Left hindlimb (tissue), 1 donor: ENCODE measurements around the gene TRIM38.
"Not testable (repeated sequence)": the region's sequence is repeated elsewhere in the genome, so short reads cannot be mapped to it uniquely, and the experiment has no call there.

Experiments
- DNase-seq: peaks from one replicate; pipeline ENCODE4 v3.0.0-alpha.2; 2018

The TRIM38 gene

DNA sequence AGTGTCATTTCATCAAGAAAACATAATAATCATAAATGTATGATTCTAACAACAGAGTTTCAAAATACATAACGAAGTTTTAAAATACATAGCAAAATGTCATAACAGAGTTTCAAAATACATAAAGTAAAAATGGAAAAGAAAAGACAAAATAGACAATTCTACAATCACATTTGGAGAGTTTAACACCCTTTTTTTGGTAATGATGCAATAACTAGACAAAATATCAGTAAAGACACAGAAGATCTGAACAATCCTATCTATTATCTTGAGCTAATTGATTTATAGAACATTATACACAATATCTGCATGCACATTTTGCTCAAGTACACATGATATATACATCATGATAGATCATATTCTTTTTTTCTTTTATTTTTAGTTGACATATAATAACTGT, 18.7 kb upstream of the TRIM38 start:
- DNase-seq: no peak

DNA sequence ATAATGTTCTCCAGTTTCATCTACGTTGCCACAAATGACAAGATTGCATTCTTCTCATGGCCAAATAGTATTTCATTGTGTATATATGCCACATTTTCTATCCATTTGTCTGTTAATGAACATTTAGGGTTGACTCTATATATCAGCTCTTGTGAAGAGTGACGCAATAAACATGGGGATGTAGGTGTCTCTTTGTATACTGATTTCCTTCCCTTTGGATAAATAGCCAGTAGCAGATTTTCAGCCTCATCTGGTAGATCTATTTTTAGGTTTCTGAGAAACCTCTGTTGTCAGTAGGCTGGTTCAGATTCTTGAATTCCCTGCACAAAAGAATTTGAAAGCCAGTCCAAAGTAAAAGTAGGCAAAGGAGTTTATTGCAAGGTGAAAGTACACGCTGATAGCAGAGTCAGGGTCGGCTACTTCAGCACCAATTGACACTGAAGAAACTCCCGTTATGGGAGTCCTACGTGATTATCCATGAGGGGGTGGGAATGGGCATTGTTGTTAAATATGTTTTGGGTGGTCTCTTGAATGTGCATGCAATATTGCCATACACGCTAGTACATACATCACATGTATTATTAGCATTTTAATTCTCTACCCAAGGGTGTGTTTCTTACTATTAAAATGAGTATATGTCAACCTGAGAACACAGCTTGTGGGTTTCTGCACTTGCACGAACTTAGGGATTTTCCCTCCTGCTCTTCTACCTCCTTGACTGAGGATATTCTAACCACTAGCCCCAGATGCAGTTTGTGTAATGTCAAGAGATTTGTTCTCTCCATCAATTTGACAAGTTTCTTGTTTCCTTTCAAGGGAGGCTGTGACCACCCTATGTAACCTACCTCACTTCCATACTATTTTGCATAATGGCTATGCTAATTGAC, 17.7 kb upstream of the TRIM38 start:
- DNase-seq: no peak

DNA sequence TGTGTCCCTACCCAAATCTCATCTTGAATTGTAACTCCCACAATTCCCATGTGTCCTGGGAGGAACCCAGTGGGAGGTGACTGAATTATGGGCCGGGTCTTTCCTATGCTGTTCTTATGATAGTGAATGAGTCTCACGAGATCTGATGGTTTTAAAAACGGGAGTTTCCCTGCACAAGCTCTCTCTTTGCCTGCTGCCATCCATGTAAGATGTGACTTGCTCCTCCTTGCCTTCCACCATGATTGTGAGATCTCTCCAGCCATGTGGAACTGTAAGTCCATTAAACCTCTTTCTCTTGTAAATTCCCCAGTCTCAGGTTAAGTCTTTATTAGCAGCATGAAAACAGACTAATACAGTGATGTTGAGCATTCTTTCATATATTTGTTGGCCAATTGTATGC, 16.9 kb upstream of the TRIM38 start:
- DNase-seq: not testable (repeated sequence)

DNA sequence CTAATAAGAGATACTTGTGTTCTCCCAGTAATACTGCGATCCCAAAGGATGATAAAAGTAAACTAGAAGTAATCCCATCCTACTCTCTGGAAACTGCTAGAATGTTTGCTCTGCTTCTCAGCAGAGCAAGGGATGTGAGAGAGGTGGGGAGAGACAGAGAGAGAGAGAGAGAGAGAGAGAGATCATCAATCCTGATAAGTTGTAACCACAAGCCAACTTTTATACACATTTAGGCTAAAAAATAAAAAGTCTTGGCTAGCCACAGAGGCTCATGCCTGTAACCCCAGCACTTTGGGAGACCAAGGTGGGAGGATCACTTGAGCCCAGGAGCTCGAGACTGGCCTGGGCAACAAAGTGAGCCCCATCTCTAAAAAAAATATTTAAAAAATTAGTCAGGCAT, 16.0 kb upstream of the TRIM38 start:
- DNase-seq: no peak

DNA sequence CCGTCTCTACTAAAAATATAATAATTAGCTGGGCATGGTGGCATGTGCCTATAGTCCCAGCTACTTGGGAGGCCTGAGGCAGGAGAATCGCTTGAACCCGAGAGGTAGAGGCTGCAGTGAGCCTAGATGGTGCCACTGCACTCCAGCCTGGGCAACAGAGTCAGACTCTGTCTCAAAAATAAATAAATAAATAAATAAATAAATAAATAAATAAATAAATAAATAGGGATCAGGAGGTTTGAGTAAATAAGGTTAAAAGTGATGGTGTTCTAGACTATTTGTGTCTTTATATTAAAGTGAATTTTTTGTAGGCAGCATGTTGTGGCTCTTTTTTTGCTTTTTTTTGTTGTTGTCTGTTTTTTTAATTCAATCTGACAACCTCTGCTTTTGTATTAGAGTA, 15.1 kb upstream of the TRIM38 start:
- not testable (repeated sequence) for DNase-seq

DNA sequence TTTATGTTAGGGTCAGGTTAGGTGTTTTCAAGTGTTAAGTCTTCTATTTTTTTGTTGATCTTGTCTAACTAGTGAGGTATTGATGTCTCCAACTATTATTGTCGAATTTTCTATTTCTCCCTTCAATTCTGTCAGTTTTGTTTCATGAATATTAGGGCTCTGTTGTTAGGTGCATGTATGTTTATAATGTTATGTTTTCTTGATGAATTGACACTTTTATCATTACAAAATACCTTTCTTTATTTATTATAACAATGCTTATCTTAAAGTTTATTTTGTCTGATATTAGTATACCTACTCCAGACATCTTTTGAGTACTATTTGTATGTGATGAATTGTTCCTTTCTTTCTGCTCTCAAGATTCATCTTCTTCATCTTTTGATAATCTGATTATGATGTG, 12.9 kb upstream of the TRIM38 start:
- DNase-seq: no peak

DNA sequence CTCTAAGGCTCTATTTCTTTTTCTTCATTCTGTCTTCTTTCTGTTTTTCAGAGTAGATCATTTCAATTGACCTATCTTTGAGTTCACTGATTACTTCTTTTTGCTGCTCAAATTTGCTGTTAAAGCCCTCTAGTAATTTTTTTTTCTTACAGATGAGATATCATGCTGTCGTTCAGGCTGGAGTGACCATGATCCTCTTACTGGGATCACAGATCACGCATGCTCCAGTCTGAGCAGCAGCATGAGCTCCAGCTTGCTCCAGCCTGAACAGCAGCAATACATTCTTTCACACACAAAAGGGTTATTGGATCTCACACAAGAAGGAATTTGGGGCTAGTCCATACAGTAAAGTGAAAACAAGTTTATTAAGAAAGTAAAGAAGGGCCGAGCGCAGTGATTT, 12.3 kb upstream of the TRIM38 start:
- DNase-seq: no peak

DNA sequence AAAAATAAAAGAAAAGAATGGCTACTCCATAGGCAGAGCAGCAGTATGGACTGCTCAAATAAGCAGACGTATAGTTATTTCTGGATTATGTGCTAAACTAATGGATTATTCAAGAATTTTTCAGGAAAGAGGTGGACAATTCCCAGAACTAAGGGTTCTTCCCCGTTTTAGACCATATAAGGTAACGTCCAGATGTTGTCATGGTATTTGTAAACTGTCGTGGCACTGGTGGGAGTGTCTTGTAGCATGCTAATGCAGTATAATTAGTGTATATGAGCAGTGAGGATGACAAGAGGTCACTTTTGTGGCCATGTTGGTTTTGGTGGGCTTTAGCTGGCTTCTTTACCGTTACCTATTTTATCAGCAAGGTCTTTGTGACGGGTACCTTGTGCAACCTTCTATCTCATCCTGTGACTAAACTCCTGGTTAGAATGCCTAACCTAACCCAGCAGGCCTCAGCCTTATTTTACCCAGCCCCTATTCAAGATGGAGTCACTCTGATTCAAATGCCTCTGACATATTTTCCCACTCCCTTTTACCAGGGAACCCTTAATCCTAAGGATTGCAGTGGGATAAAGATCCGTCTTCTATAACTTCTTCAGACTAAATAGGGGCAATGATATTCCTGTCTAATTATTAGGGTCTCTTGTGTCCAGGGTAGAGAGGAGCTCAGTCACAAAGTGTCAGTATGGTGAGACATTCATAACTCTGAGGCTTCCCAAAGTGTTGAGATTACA, 11.1 kb upstream of the TRIM38 start:
- DNase-seq: no peak

DNA sequence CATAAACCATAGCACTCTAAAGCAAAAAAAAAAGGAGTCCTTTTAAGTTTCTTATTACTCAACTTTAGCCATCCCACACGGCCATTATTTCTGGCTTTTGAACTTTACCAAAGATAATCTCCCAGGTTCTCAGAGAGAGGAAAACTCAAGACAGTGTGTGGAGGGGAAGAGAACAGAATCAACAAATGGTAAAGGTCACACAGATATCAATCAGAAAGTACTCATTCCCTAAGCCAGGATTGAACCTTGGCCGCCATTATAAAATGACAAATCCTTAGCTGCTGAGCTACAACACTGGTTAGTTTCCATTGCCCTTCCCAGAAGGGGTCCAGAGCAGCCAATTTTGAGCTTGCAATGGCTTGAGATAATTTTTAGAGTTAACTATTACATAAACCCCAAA, 10.1 kb upstream of the TRIM38 start:
- DNase-seq: no peak

DNA sequence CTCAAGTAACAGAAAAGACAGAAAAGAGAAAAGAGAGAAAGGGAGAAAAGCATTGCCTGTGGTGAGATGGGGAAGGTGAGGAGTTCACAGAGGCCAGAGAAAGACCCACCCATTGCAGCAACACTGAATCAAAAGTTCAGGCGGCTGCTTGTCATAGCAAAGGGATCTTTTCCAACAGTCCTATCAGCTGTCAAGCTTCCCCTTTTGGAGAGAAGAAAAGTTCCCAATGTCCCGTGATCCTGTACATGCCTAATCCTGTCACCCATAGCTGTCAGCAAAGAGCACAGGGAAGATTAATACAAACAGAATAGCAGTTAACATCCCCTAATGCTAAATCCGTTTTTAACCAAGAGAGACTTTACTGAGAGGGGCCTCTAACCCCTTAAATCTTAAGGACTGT, 8.9 kb upstream of the TRIM38 start:
- no peak for DNase-seq

DNA sequence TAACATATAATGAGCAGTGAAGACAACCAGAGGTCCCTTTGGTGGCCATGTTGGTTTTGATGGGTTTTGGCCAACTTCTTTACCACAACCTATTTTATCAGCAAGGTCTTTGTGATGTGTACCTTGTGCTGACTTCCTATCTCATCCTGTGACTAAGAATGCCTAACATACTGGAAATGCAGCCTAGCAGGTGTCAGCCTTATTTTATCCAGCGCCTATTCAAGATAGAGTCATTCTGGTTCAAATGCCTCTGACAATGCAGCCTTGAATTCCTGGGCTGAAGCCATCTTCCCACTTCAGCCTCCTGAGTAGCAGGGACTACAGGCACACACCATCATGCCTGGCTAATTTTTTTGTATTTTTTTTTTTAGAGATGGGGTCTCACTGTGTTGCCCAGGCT, 7.8 kb upstream of the TRIM38 start:
- DNase-seq: no peak

DNA sequence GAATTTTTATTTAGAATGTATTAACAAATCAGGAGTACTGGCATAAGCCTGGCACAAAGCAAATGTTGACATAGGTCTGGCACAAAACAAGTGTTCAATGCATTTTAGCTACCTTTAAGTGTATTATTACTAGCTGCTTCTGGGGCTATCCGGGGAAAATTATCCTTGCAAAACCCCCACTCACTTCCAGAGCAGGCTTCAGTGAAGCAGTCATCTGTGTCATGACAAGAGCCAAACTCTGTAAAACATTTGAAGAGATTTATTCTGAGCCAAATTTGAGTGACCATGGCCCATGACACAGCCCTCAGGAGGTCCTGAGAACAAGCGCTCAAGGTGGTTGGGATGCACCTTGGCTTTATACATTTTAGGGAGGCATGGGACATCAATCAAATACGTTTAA, 6.4 kb upstream of the TRIM38 start:
- no peak for DNase-seq

DNA sequence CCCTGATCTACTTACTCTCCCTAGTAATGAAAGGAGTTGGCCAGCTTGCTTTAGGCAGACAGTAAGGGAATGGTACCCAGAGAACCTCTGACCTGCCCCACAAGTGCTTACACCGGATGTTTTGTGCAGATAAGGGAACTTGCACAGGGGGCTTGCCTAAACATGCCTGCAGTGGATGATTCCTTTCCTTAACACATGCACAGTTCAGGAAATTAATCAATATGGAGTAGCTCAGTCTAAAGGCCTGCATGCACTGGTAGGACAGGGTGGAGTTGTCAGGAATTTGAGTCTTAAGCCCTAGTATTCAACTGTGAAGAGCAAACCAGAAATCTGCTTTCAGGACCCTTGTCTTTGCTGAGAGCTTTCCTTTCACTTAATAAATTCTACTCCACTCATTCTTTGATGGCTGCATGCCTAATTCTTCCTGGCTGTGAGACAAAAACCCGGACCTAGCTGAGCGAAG, 3.9 kb upstream of the TRIM38 start:
- DNase-seq: no peak

DNA sequence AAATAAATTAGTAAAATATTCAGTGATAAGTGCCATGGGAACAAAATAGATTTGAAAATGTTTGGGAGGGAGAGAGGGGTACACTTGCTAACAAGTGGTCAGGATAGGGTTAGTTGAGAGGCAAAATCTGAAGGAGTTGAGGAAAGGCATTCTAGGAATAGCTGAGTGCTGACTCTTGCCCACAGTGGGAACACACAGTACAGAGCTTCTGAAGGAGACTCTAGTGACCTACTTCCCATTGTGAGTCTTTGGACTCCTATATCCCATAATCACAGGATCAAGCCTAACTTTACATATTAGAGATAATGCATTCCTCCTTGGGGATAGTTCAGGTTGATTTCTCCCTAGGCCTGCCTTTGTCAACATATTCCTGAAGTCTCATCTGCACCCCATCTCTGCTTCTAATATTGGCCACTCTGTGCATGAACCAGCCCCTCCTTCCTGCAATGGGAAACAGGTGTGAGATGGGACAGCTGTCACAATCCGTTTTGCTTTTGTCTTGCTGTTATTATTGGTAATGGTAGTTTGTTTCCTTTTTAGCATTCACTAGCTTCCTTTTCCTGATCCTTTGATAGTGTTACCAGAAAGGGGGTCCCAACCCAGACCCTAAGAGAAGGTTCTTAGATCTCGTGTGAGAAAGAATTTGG, 2.6 kb upstream of the TRIM38 start:
- no peak for DNase-seq

DNA sequence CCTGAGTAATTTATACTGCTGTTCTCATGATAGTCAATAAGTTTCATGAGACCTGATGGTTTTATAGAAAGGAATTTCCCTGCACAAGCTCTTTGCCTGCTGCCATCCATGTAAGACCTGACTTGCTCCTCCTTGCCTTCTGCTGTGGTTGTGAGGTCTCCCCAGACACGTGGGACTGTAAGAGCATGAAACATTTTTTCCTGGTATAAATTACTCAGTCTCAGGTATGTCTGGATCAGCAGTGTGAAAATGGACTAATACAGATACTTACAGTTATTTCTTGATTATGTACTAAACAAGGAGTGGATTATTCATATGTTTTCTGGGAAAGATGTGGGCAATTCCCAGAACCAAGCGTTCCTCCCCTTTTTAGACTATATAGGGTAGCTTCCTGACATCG, 1.9 kb upstream of the TRIM38 start:
- DNase-seq: no peak

DNA sequence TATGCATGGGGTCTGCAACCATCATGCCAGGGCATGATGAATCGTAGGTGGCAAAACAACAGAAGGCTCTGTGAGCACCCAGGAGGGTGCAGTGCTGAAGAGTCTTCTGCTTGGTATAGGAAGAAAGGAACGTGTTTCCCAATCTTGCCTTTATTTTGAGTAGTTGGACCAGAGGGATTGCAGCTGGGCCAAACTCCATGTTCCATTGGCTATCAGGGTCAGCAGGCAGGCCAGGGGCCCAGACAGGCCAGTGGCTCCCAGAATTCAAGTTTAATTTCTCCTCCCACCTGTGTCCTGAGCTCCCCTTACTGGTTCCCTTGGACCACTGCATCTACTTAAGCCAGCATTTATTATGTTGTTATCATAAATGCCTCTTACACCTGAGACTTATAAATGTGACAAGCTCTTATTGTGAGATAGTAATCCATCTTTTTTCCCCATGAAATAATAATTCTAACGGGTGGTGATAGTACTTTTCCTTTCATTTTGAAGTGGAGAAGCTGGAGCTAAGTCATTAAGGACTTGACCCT, 918 bp upstream of the TRIM38 start:
- DNase-seq: no peak

DNA sequence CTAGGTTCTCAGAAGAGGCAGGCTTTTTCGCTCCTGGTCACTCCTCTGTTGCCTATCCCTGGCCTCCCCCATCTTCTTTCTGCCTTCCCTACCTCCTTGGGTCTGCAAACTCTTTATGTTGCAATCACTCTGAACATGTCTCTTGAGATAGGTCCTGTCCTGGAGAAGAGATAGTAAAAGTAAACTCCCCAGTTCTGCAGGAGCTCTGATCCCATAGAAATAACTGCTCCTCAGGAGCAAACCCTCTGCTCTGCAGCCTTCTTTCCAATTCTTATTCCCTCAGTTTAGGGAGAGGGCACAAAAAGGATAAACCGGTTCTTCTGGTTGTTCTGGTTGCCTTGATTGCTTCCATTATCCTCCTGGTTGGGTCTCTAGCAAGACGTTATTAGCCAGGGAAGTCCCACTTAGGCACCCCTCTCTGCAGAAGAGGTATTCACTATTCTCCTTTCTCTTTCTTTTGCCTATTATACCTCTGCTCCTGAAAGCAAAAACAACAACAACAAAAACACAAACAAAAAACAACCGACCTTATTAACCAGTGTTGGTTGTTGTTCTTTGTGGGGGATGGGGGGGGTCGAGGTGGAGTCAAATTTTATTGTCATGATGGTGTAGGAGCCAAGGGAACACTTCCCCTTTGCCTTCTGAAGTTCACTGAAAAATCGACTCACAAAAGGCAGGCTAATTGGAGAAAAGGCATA, 973 bp downstream of the TRIM38 start:
- DNase-seq: no peak

DNA sequence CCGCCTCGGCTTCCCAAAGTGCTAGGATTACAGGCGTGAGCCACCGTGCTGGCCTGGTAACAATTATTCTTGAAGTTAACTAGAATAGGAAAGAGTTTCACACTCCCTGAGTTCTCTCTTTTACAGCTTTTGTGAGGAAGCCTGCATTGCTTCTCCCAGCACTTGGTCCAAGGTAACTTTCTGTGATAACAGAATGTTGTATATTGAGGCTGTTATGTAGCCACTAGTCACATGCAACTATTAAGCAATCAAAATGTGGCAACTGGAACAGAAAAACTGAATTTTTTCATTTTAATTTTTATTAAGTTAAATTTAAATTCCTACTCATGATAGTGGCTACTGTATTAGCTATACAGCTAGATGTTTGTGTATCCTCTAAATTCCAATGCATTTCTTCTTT, 2.5 kb downstream of the TRIM38 start:
- no peak for DNase-seq

DNA sequence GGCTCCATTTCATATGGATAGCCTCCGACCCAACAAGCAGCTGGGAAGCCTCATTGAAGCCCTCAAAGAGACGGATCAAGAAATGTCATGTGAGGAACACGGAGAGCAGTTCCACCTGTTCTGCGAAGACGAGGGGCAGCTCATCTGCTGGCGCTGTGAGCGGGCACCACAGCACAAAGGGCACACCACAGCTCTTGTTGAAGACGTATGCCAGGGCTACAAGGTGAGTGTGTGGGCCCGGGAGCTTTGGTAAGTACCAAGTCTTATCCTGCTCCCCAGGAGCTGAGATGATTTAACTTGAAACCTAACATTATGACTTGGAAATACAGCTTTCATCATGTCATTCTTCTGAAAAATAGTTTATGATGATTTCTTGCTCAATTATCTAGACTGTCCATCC, 4.1 kb downstream of the TRIM38 start:
- no peak for DNase-seq

DNA sequence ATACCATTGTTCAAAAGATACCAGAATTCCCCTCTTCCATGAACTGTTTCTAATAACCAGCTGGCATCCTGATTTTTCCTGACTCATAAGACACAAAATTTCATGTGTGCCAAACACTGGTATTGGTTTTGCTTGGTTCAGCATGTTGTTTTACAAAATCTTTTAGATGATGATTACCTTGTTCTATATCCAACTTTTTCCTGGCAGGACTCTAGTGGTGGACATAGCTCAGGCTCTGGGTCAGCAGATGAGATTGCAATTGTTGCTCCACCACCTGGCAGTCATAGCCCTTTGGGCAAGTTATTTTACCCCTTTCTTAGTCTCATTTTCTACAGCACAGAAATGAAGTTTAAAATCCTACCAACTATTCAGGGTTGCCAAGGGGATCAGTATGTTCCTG, 6.2 kb downstream of the TRIM38 start:
- no peak for DNase-seq

DNA sequence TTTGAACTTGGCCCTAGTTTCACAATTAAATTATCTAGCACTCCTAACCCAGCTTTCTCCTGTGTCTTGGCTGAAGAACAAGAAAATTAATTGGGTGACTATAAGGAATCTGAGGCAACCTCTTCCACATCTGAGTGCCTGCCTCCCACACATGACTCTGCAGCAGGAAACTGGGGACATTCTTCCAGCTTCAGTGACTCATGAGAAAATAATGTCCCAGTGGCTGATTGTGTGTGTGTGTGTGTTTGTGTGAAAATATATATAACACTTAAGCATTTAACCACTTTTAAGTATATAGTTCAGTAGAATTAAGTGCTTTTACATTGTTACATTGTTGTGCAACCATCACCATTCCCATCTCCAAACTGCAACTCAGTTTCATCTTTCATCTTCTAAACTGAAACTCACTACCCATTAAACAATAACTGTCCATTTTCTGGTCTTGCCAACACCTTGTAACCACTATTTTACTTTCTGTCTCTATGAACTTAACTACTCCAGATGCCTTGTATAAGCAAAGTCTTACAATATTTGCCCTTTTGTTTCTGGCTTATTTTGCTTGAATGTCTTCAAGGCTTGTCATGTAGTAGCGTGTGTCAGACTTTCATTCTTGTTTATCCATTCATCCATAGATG, 8.7 kb downstream of the TRIM38 start:
- no peak for DNase-seq

DNA sequence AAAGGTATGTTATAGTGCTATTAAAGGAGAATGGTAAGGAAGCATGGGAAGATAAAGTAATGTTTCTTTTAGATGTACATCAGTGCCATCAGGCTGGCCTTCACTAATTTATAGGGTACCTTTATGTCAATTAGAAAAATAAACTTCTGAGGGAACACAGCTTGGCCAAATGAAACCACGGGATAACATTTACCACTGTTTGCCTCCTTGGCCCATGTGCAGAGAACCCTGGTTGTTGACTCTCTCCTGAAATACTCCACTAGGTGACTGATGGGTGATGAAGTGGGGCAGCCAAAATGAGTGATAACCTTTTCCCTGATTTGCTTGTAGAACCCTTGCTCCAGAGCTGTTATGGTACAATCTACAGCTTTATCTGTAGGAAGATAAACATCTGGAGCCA, 9.5 kb downstream of the TRIM38 start:
- DNase-seq: no peak
